Head of caudate nucleus (tissue), 42 donors: Measurements from ENCODE around the gene NFAT5.
"Not testable (repeated sequence)": the region's sequence is repeated elsewhere in the genome, so short reads cannot be mapped to it uniquely, and the experiment has no call there.

ENCODE experiments used
- DNase-seq, 42 donors: peaks; one replicate each; pipeline versions ENCODE4 v3.0.0 to v3.0.0-alpha.2; 2020 to 2021; ENCODE audit warnings: mixed read lengths in 7 of 42
- intact Hi-C: fragments of 100-400 bp; cut with DNase I; formaldehyde crosslinking; loops from one replicate; pipeline ENCODE4 v1.15.0; 2022

NFAT5 gene

DNA sequence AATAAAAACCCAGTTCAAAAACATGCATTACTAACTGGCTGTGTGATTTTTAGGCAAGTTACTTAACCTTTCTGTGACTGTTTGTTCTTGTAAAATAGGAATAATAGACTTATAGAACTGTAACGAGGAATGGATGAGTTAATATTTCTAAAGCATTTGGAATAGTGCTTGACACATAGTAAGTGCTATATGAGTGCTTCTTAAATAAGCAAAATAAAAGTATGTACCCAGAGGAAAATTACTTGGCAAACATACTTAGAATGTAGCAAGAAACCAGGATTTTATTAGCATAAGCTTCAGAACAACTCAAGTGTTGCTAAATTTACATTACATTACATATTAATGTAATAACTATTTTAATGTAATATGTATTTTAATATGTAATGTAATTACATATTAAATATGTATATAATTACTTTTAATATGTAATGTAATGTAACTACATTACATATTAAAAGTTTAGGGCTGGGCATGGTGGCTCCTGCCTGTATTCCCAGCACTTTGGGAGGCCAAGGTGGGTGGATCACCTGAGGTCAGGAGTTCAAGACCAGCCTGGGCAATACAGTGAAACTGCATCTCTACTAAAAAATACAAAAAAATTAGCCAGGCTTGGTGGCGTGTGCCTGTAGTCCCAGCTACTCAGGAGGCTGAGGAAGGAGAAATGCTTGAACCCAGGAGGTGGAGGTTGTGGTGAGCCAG, 14.2 kb downstream of the NFAT5 start:
- intact Hi-C loops: no loop called here
- DNase-seq: no peak

DNA sequence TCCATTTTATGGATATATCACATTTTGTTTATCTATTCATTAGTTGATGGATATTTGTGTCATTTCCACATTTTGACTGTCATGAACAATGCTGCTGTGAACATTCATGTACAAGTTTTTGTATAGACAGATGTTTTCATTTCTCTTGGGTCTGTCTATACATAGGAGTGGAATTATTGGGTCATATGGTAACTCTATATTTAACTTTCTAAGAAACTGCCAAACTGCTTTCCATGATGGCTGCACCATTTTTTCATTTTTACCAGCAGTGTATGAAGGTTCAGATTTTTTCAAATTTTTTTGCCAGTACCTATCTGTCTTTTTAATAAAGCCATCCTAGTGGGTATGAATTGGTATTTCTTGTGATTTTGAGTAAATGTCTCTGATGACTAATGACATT, 15.5 kb downstream of the NFAT5 start:
- DNase-seq: no peak
- intact Hi-C loops: no loop called here

DNA sequence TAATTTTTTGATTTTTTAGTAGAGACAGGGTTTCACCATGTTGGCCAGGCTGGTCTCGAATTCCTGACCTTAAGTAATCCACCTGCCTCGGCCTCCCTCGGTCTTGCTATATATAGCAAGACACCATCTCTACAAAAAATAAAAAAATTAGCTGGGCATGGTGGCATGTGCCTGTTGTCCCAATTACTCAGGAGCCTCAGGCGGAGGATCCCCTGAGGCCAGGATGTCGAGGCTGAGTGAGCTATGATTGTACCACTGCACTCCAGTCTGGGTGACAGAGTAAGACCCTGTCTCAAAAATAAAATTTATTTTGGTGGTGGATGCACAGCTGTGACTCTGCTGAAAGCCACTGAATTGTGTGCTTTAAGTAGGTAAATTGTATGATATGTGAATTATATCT, 18.7 kb downstream of the NFAT5 start:
- intact Hi-C loops, DNase-seq: not testable (repeated sequence)

DNA sequence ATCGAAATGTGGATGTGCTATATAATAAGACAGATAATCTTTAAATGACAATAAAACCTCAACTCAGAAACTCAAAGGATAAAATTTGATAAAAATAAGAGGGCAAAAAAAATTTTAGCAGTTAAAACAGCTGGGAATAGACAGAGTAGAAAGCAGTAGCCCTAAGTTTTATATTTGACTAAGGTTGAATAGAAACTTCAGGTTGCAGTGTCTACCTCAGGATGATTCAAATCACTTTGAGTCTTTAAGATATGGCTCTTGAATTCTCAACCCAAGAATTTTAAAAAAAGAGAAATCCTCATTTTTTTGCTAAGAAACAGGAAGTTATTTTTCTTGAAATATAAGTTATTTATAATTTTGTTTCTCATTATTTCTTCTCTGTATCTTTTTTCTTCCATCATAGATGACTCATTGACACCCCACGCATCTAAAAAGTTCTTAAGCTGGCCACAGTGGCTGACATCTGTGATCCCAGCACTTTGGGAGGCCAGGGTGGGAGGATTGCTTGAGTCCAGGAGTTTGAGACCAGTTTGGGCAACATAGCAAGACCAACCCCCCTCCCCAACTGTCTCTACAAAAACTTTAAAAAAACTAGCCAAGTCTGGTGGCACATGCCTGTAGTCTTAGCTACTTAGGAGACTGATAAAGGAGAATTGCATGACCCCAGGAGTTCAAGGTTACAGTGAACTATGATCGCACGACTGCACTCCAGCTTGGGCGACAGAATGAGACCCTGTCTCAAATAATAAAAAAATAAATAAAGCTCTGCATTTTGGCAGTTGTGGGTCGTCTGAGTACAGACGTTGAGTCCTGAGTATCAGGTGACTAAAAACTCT, 23.9 kb downstream of the NFAT5 start:
- intact Hi-C loops: no loop called here
- no peak for DNase-seq

DNA sequence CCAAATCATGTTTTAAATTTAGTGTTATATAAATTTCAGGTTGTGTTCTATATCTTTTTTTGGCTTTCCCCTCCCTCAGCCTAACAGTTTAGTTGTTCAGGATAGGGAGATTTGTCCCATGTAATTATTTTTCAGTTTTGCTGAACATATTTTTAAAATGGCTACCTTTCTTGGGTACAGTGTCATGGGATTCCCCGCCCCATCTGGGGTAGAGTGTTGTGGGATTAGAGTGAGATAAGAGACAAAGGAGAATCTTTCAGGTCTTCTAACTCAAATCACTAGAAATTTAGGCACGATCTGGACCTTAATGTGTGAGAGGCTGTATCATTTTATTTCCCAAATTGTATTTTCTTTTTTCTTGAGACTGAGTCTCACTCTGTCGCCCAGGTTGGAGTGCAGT, 24.8 kb downstream of the NFAT5 start:
- intact Hi-C loops: no loop called here
- DNase-seq: no peak

DNA sequence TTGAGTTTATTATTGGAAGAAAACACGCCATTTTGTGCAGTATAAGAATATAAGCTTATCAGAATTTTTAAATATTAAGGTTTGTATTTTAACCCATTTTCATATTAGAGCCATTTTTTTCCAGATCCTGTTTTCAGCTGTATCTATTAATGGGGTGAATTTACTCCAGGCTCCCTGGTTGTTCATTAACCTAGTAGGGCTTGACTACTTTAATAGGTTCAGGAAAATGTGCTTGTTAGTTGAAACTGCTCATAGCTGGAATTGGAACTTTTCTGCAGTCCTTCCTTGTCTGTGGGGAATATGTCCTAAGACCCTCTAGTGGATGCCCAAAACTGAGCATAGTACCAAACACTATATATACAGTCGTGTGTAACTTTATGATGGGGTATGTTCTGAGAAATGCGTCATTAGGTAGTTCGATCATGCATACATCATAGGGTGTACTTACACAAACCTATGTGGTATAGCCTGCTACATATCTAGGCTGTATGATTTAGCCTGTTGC, 28.0 kb downstream of the NFAT5 start:
- intact Hi-C loops: no loop called here
- DNase-seq: no peak

DNA sequence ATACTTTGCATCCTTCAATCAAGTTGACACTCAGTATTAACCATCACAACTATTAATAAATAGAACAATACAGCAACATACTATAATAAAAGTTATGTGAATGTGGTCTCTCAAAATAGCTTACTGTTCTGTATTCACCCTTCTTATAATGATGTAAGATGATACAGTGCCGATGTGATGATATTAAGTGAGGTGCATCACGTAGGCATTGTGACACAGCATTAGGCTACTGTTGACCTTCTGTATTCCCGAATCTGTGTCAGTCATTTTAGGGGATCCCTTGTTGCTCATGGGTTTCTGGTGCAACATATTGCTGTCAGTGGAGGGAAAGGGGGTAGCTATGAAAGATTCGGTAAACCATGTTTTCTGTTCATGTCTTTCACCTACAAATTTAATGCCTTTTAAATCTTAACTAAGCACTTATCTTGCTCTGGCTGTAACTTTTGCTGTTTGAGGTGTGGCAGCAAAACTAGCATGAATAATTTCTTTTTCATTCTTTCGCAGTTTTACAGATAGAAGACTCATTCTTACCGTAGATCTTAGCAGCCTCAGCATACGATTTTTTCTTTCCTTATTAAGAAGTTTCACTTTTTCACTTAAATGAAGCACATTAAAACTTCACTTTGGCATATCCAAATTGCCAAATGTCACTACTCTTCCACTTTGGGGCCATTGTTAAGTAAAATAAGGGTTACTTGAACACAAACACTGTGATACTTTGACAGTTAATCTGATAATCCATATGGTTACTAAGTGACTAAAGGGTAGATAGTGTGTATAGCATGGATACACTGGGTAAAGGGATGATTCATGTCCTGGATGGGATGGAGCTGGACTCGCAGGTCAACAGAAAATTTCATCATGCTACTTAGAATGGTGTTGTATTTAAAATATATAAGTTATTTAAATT, 29.6 kb downstream of the NFAT5 start:
- no peak for DNase-seq
- intact Hi-C loops: no loop called here

DNA sequence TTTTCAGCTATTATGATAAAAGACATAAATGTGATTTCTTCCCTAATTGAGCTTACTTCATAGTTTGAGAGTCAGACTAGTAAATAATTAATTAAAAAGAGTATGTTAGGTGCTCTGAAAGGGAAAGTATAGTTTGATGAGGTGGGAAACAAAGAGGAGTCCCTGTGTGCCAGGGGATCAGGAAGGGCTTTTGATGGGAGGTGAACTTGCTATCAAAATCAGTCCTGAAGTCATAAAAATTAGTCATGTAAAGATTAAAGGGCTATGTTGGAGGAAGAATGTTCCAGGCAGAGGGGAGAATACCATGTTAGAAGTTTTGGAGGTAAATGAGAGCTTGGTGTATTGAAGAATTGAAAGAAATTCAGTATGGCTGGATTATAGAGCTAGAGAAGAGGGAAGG, 31.0 kb downstream of the NFAT5 start:
- DNase-seq: no peak
- intact Hi-C loops: no loop called here

DNA sequence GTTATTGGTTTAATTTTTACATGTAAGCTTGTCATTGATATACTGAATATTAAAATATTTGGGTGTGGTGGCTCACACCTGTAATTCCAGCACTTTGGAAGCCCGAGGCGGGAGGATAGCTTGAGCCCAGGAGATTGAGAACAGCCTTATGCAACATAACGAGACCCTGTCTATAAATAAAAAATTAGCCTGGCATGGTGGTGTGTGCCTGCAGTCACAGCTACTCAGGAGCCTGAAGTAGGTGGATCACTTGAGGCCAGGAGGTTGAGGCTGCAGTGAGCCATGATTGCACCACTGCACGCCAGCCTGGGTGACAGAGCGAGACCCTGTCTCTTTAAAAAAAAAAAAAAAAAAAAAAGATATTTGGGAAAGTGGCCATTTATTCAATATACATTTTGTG, 32.3 kb downstream of the NFAT5 start:
- intact Hi-C loops: no loop called here
- no peak for DNase-seq

DNA sequence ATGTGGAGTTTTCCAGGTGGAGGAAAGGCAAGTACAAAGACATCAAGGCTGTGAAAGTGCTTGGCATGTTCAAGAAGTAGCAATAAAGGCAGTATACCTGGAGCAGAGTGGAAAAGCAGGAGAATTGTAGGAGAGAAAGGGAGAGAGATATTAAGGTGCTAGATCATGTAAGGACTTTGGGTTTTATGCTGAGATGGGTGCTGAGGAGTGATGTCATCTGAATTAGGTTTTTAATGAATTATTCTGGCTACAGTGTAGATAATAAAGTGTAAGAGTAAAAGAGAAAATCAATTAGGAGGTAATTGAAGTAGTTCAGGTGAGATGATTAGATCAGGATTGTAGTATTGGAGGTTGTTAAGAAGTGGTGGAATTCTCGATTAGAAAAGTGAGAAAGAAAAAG, 34.0 kb downstream of the NFAT5 start:
- intact Hi-C loops: no loop called here

DNA sequence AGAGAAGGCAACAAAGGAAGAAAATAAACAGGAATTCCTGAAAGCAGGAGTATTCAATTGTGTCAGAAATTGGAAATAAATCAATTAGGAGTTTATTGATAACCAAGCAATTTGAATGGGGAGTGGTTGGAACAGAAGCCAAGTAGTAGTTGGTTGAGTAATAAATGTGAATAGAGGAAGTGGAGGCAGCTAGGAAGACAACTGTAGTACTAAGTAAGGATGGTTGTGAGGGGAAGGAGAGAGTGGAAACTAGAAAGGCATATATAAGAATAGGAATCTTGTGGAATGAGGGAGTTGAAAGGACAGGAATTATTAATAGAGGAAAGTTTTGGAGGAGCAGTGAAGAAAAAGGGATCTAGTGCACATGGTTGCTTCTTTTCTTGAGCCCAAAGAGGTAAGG, 34.4 kb downstream of the NFAT5 start:
- no peak for DNase-seq
- intact Hi-C loops: no loop called here

More for the DNA sequence above, 34.0 kb downstream of the NFAT5 start:
- no peak for DNase-seq

DNA sequence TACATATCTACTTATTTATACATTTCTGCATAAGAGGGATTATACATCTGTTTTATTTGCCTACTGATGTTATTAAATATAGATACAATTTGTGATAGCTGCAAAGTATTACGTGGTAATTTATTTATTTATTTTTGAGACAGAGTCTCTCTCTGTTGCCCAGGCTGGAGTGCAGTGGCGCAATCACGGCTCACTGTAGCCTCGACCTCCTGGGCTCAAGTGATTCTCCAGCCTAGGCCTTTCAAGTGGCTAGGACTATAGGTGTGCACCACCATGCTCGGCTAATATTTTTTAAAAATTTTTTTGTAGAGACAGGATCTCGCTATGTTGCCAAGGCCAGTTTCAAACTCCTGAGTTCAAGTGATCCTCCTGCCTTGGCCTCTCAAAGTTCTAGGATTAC, 35.5 kb downstream of the NFAT5 start:
- intact Hi-C loops: no loop called here
- DNase-seq: no peak

DNA sequence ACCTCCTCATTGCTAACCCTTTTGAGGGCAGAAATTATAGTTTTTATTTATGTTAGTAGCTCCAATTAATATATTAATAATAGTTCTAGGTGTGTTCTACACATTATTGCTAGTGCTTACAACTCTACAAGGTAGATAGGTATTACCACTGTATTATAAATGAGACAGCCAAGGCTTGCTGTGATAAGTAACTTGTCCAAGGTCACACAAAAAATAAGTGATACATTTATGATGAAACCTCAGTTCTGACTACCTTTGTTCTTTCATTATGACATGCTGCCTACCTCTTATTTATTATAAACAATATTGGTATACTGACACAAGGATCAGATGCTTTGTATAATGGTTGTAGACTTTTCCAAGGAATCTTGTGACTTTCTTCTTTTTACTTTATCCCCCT, 41.2 kb downstream of the NFAT5 start:
- DNase-seq: no peak
- intact Hi-C loops: no loop called here

DNA sequence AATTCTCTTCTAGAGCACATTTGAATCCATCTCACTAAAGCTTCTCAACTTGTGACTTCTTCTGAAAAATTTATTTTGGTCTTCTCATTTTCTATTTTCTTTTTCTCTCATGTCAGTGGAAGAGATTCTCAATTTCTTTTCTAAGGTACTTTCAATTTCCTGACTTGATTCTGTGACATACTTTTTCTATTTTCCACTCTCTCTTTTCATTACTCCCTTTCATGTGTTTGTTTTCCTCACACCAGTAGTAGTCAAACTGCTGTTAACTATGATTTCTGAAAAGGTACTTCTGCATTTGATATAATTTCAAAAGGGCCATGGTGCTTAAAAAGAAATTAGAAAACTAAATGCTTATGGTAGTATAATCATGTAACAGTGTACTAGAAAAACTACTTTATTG, 41.9 kb downstream of the NFAT5 start:
- intact Hi-C loops: no loop called here
- DNase-seq: no peak

DNA sequence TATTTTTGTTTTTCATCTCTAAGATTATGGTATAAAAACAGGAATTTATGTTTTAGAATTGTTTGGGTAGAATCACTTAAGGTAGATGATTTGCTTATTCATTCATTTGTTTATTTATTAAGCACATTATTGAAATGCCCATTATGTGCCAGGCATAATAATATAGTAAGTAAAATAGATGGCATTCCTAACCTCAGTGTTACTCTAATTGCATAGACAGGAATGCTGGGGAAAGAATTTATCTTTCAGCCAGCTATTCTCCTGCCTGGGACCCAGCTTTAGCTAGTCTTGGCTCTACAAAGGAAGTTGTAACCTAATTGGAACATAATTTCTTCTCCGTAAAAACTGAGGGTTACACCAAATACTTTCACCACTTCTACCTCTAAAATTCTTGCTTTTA, 44.6 kb downstream of the NFAT5 start:
- intact Hi-C loops: no loop called here
- DNase-seq: no peak

DNA sequence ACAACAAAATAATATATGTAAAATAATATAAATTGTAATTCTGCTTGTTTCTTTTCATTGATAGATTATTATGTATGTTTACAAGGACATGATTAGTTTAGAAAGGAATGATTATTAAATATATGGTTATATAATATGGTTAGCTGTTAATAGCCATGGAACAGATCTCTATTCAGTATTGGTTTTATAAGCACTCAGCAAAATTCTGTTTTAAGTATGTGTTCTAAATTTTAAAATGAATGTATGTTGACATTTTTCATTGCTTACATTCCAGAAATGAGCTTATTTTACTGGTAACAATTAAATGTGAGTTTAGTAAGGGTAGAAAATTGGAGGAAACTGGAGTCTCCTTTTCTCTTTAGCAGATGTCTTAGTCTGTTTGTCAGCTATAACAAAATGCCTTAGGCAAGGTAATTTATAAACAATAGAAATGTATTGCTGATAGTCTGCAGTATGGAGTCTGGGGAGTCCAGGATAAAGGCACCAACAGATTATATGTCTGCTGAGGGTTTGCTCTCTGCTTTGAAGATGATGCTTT, 45.4 kb downstream of the NFAT5 start:
- no peak for DNase-seq
- intact Hi-C loops: no loop called here

DNA sequence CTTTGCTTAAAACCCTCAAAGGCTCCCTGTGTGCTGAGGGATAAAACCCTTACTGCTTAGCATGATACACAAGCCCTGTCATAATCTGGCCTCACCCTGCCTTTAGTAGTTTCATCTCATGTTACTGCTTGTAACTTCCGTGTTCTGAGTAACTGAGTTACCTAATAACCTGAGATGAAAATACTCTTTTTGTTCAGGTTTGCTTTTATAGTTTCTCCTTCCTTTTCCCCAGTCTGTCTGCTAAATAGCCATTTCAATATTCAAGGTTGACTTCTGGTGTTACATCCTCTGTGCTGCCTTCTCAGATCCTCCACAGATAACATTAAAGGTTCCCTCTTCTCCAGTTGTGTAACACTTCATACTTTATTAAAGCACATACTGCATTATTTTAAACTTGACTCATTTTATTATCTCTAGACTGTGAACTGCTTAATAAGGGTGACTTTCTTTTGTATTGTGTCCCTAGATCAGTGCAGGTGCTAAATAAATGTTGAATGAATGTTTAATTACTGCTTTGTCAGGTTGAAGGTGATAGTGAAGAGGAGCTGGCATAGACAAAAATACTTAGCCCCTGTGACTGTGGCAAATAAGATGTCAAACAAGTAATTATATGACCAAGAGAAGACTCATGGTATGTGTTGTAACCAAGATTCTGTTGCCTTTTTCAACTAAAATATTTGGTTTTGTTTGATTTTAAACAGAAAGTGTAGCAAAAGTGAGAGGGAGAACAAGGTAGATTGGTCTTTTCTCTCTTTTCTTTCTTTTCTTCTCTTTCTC, 47.8 kb downstream of the NFAT5 start:
- intact Hi-C loops: no loop called here
- DNase-seq: no peak

DNA sequence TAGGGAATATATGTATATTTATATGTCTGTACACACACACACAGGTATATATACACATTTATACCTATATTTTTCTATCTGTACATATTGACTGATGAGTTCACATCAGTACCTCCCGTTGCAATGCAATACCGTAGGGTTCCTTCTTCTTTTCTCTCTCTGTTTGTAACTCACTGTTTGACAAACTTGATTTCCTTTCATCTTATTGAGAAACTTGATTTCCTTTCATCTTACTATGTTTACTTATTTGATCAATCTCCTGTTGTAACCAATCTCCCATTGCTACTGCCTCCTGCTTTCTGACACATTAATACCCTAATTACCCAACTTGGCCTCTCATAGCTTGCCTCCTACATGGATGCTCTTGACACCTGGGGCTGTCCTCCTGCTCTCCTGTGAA, 49.8 kb downstream of the NFAT5 start:
- intact Hi-C loops: no loop called here
- DNase-seq: no peak

DNA sequence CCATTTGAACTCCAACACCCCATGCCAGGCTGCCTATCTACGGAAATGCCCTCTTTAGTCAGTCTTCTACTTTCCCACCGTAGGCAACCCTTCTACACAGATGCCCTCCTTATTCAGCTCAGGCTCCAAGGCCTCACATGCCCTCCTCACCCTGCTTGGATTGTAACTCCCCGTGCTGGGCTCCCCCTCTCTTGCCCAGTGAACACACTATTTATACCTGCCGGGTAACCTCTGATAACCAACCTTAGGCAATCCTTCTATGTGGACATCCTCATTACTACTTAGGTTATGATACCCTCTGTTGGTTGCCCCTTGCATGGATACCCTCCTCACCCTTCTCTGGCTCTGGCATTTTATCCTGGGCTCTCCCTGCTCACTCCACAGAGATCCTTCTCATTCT, 50.3 kb downstream of the NFAT5 start:
- intact Hi-C loops: no loop called here
- DNase-seq: no peak
